ENCODE results near the gene FANCC.

FANCC gene

DNA sequence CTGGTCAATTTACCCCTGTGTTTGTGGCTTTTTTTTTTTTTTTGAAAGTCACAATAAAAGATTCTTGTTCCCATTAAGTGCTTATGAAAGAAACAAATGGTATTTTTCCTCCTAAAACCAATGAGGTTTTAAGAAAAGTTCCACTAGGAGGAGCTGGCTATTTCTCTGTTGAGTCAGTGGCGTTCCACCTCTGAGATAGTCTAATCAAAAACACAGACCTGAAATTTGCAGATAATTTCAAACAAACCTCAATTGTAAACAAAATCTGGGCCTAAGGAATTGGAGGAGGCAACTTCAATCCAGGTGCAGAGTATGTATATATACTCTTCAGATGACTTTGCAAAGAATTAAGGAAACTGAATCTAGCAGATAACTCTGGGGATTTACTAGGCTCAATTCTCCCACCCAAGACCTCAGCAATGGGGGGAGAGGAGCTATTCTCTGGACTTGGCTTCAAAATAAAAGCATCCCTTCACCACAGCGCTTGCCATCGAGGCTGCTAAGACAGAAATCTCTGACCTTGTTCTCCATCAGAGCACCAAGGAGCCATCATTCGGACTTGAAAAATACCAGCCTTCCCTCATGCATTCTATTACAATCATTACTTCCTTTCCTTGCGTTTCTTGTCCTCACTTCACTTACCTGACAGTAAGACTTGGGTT, 52.4 kb downstream of the FANCC start:
- H3K4me3 ChIP-seq (ENCODE audit: low read length) = no peak overlapping the region
- TF ChIP-seq, protein P1, sequence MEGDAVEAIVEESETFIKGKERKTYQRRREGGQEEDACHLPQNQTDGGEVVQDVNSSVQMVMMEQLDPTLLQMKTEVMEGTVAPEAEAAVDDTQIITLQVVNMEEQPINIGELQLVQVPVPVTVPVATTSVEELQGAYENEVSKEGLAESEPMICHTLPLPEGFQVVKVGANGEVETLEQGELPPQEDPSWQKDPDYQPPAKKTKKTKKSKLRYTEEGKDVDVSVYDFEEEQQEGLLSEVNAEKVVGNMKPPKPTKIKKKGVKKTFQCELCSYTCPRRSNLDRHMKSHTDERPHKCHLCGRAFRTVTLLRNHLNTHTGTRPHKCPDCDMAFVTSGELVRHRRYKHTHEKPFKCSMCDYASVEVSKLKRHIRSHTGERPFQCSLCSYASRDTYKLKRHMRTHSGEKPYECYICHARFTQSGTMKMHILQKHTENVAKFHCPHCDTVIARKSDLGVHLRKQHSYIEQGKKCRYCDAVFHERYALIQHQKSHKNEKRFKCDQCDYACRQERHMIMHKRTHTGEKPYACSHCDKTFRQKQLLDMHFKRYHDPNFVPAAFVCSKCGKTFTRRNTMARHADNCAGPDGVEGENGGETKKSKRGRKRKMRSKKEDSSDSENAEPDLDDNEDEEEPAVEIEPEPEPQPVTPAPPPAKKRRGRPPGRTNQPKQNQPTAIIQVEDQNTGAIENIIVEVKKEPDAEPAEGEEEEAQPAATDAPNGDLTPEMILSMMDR (IDR thresholded peaks at IDR 0.05; ENCODE audit: insufficient read depth, low read depth, low read length, missing control alignments) = peak; percentile 49
- DNase-seq (ENCODE audit: low read depth) = peak; percentile 33

DNA sequence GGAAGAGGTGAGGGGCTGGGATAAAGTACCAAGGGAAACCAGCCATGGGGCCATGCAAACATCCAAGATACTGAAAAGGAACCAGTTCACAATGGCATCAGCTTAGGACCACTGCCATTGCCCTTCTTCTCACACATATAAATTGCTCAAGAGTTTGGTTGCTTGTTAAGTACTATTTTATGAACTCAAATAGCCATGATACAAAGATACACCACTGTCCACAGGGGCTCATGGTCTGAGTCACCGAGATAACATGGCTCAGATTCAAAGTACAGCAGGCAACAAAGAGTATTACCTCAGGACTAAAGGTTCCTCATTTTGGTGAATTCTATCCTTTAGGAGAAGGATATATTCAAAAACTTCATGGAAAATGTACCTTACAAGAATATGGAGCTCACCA, 55.6 kb downstream of the FANCC start:
- TF ChIP-seq, protein P1 (IDR thresholded peaks at IDR 0.05; ENCODE audit: insufficient read depth, low read depth, low read length, missing control alignments) = no peak
- H3K4me3 ChIP-seq (ENCODE audit: low read length) = no peak overlapping the region
- DNase-seq (ENCODE audit: low read depth) = no peak

DNA sequence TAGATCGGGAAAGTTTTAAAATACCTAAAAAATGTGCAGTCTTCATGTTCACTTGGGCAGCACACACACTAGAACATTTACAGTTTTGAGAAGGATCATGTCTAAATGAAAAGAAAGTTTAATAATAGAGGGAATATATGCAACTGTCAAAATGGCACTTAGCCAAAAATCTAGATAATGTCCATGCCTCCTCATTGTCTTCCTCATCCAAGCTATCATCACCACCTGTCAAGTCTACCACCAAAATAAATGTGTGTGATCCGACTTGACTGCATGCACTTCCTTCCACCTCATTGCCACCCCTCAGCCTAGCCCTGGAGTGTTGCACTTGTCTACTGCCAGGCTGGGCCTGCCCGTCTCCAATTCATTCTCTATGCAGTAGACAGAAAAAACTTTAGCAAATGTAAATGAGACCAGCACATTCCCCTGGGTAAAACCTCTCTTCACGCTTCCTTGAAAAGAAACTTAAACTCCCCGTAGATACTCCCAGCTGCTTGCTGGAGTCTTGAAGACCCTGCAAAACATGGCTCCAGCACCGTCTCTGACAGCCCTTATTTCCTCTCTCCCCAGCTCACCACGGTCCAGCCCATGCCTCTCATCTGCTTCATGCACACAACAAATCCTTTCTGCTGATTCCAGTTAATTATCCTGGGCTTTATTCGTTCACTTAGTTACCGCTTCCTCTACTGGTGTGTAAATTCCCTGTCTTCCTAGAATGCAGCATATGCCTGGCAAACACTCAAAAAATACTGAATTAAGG, 66.9 kb downstream of the FANCC start:
- TF ChIP-seq, protein P1 (IDR thresholded peaks at IDR 0.05; ENCODE audit: insufficient read depth, low read depth, low read length, missing control alignments) = no peak
- no peak for DNase-seq (ENCODE audit: low read depth)
- no peak overlapping the region for H3K4me3 ChIP-seq (ENCODE audit: low read length)

DNA sequence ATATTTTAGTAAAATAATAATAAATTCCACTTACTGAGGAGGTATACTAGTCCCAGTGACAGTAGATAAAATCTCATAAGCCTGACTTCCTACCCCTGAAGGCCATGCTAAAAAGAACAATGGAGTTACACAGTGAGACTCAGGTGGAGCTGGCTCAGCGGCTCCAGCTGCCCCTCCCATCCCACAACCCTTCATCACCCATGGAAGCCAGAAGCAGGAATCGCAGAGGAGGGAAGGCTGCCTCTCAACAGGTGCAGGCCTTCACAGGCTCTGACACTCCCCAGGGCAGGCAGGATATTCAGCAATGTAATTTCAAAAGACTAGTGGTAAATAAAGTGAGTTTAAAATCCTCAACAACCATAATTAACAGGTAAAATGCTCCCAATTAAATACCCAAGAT, 67.5 kb downstream of the FANCC start:
- peak; percentile 24 for DNase-seq (ENCODE audit: low read depth)
- H3K4me3 ChIP-seq (ENCODE audit: low read length) = no peak overlapping the region
- TF ChIP-seq, protein P1 (IDR thresholded peaks at IDR 0.05; ENCODE audit: insufficient read depth, low read depth, low read length, missing control alignments) = no peak

DNA sequence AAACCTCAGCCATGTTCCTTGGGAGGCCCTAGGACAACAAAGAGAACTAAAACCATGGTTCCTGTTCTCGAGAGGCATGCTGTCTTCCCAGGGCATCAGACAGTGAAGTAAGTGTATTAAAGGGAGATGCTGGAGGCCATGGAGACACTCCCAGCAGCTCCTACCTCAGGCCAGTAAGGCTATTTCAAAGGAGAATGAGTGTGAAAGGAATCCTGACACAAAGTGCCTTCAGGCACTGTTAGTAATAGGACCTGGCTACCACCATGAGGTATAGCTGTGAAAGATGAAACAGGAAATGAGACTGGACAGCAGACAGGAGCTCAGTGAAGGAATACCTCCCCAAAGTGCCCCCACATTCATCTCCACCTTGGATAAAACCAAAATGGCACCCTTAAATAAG, 71.0 kb downstream of the FANCC start:
- H3K4me3 ChIP-seq (ENCODE audit: low read length) = no peak overlapping the region
- DNase-seq (ENCODE audit: low read depth) = peak; percentile 37
- TF ChIP-seq, protein P1 (IDR thresholded peaks at IDR 0.05; ENCODE audit: insufficient read depth, low read depth, low read length, missing control alignments) = no peak

DNA sequence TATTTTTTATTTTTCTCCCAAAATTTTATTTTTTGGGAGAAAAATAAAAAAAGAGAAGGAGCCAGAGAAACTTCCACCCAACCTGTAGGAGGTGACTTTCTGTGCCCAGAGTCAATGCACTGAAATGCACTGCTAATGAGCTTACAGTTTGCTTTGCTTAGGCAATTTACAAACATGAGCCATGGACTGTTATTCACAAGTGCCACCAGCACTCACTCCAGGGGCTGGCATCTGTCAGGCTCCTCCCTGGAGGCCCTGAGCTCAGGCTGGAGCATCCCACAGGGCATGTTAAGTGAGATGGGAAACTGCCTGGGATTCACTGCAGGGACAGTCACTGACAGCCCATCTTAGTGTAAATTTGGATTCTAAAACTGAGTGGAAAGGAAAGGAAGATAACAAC, 74.9 kb downstream of the FANCC start:
- no peak for DNase-seq (ENCODE audit: low read depth)
- TF ChIP-seq, protein P1 (IDR thresholded peaks at IDR 0.05; ENCODE audit: insufficient read depth, low read depth, low read length, missing control alignments) = no peak
- H3K4me3 ChIP-seq (ENCODE audit: low read length) = no peak overlapping the region
